GM18867 (cell line): ENCODE measurements around the gene KPNA2.
"Not testable (repeated sequence)": the region's sequence is repeated elsewhere in the genome, so short reads cannot be mapped to it uniquely, and the experiment has no call there.

Experiments used
- ATAC-seq: cut with Tn5 transposase; IDR thresholded peaks from one replicate; pipeline ENCODE4 v1.9.1; 2021; ENCODE audit warnings: mild to moderate bottlenecking, moderate library complexity; ENCODE audit not compliant: unreplicated experiment

Gene KPNA2

DNA sequence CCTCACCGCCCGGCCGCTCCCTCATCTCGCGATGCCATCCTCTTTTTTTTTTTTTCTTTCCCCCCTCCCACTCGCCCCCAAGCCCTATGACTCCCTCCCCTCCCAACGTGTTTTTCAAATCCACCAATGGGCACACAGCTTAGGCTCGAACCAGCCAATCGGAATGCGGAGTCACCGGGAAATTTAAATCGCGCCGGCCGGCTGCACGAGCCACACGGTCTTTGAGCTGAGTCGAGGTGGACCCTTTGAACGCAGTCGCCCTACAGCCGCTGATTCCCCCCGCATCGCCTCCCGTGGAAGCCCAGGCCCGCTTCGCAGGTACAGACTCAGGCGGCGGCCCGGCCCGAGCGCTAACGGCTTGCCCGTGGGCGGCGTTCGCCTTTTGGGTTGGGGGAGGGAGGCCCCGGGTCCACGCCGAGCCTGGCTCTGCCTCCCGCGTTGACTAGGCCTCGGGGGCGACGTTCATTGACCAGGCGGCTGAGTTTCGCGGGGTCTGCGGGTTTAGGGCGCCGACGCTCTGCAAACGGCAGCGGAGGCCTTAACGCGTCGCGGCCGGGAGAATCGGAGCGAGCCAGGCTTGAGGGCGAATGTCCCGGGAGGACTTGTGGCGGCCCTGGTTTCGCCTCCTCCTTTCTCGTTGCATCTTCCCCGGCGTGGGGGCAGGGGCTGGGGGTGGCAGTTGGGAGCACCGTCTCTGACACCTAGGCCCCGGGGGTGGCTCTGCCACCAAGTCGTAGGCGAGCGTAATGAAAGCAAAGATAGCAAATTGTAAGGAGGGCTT is at the start of gene KPNA2:
Gene KPNA2, plus strand, starts transcription at position 213 of the 781 bp plus-strand sequence. CDS start 1,398 bp downstream, outside the sequence.
- peak; percentile 94 for ATAC-seq

DNA sequence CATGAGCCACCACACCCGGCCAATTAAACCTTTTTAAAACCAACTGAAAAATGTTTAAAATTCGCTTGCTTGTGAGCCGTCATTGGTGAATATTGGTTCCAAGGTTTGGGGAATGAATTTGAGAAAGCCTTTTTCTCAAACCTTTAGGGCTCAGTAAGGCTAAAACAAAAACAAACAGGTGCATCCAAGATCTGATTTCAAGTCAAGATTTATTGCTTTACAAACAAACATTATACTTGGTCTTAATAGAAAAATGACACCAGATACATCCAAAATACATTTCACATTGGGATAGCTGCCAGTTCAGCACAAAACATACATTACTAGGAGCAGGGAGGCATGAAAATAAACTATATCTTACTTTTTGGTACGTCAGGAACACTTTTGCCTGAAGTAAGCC is 44.6 kb upstream of the KPNA2 start:
- ATAC-seq = no peak

DNA sequence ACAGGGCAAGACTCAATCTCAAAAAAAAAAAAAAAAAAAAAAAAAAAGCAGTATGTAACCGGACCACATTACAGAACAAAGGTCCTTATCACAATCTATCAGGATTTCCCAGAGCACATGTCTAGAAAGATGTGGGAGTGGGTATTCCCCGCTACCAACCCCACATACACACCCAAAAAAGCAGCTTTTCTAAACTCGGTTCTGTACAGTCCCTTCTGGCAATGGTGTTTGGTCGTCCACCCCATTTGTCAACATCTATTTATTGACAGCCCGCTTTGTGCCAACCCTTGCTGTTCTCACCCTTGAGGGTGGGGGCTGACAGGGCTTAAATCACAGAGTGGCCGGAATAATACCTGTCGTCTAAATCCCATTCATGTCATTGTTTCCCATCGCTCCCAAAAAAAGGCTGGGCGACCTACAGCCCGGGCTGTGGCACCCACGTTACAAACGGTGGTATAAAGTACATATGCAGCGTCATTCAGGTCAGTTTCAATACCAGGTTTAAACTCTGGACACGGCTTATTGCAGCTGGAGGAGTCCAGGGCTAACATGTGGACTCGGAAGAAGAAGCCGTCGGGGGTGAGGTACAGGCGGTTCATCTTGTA is 42.9 kb upstream of the KPNA2 start:
- no peak for ATAC-seq

DNA sequence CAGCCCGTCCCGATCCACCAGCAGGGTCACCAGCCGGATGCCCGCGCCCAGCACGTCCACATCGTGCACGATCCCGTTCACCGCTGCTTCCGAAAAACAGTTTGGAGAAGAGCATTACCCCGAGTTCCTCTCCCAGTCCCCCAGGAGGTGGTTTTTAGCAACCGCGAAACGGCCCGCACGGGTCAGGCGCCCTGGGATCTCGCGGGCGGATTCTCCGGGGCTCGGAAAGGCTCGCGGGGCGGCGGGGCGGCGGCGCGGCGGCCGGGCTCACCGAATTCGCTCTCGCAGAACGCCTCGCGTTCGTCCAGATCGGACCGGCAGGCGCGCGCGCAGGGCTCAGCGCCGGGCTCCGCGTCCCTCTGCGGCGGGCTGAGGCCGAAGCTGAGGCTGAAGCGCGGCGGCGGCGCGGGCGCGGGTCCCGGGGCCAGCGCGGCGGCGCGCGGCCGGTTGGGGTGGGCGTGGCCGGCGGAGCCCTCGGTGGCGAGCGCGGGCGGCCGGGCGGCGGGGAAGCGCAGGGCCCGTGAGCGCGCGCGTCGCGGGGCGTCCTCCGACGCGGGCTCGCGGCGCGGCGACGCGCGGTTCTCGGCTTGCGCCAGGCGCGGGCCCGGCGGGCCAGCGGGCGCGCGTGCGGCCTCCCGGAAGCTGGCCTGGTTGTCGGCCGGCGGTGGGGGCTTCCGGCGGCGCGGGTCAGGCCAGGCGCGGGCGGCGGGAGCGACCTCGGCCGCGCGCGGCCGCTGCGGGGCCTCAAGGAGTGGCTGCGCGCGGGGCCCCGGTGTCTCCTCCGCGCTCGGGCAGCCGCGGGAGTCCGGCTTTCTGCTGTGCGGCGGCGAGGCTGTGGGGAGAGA is 42.2 kb upstream of the KPNA2 start:
- peak; percentile 78 for ATAC-seq

DNA sequence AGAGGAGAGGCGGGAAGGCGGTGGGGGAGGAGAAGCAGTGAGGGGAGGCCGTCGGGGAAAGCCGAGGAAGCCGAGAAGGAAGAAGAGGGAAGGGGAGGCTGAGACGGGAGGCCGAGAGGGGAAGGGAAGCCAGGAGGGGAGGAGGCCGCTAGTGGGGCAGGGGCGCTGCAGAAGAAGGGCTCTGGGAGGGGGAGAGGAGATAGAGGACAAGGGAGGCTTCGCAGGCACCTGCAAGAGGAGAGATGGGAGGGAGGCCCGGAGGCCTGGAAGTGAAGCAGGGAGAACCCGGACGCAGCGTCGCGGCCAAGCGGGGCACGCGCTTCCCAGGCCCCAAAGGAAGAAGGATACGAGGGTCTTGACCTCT is 41.6 kb upstream of the KPNA2 start:
- no peak for ATAC-seq

DNA sequence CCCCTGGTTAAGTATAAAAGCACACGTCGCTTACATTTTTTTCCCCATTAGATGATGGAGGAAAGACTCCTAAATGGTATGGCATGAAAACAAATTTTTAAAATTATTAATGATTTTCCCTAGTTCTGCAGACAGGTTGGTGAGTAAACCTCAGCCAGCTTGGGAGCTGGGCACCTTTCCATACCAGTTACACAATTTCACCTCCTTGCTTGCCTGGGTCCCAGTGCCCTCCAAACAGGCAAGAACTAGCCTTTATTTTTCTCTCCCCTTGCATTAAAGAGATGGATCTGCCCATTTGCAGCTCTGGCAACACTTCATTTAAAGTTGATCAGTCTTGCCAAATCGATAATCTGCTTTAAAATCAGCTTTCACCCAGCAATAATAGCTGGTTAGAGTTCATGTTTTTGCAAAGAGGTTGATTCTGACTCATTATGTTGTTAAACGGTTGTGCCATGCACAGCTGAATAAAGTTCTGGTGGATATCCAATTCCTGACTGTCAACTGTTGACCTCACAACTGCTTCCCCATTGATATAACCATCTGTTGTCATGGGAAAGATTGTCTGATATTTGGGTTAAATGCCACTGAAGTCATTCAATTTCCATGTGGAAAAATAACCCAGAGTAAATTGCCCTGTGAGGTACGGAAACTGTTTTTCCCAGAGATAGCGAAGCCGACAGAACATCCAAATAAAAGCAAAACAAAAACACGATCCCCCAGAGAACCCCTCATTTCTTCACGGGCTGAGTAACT is 40.5 kb upstream of the KPNA2 start:
- no peak for ATAC-seq

DNA sequence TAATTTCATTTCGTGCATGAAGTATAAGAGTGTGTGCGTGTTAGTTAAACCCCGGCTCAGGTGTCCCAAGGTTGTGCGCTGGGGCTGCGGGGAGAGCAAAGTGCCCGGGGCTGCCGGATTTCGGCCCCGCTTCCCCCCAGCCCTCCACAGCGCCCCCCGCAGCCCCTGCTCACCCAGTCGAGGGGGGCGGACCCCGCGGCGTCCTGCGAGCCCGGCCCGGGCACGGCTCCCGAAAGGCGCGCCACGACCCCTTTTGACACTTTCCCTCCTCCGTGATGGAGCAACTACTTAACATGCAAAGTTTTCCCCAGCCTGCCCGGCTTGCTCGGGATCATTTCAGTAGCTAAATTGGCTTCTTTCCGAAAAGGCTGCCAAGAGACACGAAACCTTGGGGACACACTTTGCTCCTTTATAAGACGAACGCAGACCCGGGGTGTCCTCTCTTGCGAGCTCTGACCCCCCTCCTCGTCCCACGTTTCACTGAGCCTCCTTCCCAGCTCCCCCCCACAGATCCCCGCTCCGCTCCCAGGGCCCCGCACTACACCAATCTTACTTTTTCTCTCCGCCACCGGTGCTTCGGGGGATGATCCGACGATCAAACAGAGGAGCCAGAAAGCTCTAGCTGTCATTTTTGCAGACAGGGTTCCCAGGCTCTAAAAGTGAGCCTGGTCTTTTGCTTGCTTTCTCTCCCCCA is 39.8 kb upstream of the KPNA2 start:
- no peak for ATAC-seq

DNA sequence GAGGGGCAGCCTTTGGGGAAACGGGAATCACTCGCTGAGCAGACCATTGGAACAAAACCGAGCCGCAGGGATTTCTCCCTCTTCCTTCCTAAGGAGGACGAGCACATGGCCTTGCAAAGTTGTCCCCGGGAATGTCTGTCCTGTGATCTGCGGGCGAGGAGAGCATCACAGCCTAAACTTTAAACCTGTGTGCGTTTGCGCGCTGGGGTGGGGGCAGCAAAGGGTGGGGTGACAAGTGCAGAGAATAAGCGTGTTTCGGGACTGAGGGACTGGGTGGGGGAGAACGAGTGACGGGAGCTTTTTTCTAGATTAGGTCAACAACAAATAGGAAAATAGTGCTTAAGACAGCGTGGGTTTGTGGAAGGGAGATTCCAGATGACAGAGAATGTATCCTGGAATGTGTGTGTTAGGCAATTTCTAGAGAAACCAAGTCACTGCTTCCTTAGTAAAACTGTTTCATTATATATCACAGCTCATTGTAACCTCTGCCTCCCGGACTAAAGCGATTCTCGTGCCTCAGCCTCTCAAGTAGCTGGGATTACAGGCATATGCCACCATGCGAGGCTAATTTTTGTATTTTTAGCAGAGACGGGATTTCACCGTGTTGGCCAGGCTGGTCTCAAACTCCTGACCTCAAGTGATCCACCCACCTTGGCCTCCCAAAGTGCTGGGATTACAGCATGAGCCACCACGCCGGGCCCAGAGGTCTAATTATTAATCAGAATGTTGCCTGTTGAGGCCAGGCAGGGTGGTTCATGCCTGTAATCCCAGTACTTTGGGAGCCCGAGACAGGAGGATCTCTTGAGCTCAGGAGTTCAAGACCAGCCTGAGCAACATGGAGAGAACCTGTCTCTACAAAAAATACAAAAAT is 39.0 kb upstream of the KPNA2 start, which contains the start of gene C17orf58:
Gene C17orf58, minus strand, starts transcription at position 169 of the 871 bp plus-strand sequence. CDS start 271 bp downstream, outside the sequence.
- not testable (repeated sequence) for ATAC-seq

DNA sequence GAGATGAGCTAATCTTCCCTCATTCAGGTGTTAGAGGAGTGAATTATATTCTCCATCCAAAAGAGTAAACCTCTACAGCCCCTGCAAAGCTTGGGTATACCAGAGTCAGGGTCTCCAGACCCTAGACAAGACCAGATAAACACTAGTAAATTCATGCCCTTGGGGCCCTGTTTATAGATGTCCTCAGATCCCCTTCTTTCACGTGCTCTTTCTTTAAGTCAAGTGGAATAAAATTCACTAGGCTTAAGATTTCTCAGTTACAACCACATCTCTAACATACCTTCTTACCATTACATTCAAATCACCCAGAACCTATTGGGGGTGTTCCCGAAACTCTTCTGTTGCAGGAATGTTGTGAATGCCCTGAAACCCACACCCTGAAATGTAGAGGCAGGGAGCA is 37.1 kb upstream of the KPNA2 start:
- ATAC-seq = no peak

DNA sequence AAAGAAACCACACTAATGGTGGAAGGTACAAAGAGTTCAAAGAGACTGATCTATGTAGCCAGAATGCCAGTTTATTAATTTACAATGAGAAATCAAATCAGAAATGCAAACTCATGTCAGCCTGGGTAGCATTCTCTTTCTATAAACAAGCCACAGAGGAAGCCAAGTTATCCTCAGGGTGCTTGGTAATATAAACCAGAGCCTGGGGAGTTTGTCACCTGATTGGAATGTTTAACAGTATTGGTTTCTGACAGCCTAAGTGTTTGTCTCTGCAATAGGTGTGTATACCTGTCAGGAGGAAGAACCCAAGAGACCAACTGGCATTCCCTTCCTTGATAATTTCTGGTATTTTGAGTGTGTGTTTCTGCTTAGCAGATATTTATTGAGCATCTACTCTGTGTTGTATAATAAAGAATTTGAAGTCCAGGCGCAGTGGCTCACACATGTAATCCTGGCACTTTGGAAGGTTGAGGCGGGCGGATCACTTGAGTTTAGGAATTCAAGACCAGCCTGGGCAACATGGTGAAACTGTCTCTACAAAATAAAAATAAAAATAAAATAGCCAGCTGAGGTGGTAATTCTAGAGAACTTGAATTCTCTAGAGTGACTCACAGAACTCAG is 36.1 kb upstream of the KPNA2 start:
- ATAC-seq = no peak

DNA sequence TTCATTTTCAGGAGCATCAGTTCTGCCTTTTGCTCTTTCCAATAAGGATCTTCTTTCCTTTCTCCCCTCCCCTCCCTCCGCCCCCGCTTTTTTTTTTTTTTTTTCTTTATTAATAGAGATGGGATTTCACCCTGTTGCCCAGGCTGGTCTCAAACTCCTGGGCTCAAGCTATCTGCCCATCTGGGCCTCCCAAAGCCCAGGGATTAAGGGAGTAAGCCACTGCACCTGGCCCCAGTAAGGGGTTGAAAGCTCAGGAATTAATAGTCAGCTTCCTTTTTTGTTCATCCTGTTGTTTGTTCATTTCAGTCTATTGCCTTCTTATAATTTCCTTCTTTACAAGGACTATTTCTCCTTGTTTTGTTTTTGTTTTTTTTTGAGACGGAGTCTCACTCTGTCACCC is 31.3 kb upstream of the KPNA2 start:
- ATAC-seq = no peak

DNA sequence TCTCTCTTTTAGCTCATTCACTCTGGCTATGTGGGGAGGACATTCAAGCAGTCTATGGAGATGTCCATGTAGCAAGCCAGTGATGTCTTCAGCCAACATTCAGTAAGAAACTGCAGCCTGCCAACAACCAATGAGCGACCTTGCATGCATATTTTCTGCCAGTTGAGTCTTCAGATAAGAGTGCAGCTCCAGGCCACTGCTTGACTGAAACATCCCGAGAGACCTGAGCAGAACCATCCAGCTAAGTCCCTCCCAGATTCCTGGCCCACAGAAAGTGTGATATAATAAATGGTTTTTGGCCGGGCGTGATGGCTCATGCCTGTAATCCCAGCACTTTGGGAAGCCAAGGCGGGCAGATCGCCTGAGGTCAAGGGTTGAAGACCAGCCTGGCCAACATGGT is 28.7 kb upstream of the KPNA2 start:
- ATAC-seq = no peak

DNA sequence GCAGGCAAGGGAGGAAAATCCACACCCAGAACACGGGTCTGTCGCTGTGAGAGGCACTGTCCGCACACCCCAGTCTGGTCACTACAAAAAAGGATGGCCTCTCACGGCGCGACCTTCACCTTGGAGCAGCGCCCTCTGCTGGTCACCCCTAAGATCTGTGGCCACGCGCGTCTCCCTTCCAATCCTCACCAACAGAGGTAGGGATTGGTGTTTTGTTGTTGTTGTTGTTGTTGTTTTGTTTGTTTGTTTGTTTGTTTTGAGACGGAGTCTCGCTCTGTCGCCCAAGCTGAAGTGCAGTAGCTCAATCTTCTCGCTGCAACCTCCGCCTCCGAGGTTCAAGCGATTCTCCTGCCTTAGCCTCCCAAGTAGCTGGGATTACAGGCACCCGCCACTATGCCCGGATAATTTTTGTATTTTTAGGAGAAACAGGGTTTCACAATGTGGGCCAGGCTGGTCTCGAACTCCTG is 24.3 kb upstream of the KPNA2 start:
- ATAC-seq = peak; percentile 72

DNA sequence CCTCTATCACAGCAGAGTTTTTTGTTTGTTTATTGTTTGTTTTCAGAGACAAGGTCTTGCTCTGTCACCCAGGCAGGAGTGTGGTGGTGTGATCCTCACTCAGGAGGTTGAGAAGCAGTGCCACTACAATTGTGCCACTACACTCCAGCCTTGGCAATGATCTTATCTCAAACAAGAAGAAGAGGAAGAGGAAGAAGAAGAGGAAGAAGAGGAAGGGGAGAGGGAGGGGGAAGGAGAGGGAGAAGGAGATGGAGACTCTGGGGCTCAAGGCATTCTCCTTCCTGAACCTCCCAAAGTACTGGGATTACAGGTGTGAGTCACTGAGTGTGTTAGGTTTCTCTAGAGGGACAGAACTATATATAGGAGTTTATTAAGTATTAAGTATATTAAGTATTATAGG is 22.1 kb upstream of the KPNA2 start:
- no peak for ATAC-seq

DNA sequence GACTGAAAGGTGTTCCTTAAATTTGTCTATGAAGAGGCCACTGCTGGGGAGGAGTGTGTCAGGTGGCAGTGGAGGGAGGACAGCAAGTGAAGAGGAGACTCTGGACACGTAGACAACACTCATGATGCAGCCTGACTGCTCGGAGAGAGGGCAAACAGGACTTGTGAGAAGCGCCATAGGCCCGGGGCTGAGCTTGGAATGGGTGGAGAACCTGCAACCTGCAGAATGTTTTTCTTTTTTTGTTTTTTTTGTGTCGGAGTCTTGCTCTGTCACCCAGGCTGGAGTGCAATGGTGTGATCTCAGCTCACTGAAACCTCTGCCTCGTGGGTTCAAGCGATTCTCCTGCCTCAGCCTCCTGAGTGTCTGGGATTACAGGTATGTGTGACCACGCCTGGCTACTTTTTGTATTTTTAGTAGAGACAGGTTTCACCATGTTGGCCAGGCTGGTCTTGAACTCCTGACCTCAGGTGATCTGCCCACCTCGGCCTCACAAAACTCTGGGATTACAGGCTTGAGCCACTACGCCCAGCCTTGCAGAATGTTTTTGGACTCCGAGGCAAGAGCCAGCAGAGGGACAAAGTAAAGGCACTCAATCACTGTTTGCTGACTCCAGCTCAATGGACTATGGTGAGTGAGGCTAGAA is 20.3 kb upstream of the KPNA2 start:
- no peak for ATAC-seq

DNA sequence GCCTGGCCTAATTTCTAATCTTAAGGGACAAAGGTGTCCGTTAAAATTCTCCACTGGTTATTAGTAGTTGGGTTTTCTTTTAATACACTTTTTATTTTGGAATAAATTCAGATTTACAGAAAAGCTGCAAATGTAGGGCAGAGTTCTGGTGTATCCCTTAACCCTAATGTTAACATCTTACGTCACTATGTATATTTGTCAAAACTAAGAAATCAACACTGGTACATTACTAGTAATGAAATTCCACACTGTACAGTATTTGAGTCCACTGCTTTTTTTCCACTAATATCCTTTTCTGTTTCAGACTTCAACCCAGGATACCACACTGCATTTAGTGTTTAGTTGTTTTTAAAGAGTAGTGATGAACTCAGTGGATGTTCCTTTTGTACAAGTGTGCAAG is 18.7 kb upstream of the KPNA2 start:
- no peak for ATAC-seq

DNA sequence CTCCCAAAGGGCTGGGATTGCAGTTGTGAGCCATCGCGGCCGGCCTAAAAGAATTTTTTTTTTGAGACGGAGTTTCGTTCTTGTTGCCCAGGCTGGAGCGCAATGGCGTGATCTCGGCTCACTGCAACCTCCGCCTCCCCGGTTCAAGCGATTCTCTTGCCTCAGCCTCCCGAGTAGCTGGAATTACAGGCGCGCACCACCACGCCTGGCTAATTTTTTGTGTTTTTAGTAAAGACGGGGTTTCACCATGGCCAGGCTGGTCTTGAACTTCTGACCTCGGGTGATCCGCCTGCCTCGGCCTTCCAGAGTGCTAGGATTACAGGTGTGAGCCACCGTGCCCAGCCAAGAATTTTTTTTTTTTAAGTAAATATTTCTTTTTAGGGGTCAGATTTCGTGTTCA is 17.0 kb upstream of the KPNA2 start:
- not testable (repeated sequence) for ATAC-seq

DNA sequence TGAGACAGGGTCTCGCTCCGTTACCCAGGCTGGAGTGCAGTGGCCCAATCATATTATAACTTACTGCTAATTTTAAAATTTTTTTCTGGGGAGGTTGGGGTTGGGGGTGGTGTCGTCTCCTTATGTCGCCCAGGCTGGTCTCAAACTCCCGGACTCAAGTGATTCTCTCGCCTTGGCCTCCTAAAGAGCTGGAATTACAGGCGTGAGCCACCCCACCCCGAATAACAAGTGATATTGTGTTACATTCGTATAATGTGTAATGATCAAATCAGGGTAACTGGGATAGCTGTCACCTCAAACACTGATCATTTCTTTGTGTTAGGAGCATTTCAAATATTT is 16.2 kb upstream of the KPNA2 start:
- no peak for ATAC-seq
